ENCODE measurements around the gene PARD3.
"Not testable (repeated sequence)": the region's sequence is repeated elsewhere in the genome, so short reads cannot be mapped to it uniquely, and the experiment has no call there.

PARD3 gene

DNA sequence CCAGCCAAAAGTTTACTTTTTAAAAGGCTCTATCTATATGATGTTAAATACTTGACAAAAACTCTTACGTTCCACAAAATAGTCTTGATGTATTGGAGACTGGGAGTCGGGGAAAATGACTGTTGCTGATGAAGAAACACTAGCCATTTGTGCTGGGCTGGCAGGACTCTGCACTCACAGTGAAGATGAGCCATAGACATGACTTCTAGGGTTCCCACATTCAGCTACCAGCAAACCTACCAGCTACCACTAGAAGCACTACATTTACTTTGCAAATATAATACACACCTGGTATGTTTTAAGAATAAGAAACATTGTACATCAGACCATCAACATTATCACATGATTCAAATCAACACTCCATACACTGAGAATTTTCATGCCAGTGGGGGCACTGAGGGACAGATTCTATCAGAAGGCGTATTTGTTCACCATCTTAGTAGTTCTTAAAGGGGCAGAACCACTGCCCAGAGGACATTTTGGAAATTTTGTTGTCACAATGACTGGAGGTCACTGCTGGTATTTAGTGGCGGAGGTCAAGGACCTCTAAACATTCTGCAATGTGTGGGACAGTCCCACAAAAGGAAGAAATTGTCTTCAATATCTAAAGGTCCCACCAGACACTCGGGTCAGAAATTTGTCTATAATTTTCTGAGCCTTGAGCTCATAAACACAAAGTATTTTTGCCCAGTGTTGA lies 52.3 kb downstream of the PARD3 start:
- no peak for DNase-seq

DNA sequence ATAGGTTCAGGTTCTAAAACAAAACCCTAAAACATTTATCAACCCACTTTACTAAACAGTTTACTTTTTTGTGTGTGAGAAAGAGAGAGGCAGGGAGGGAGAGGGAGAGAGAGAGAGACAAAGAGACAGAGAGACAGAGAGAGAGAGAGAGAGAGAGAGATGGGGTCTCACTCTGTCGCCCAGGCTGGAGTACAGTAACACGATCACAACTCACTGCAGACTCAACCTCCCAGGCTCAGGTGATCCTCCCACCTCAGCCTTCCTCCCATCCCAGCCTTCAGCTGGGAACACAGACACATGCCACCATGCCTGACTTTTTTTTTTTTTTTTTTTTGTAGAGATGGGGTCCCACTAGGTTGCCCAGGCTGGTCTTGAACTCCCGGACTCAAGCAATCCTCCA lies 52.9 kb downstream of the PARD3 start:
- no peak for DNase-seq

DNA sequence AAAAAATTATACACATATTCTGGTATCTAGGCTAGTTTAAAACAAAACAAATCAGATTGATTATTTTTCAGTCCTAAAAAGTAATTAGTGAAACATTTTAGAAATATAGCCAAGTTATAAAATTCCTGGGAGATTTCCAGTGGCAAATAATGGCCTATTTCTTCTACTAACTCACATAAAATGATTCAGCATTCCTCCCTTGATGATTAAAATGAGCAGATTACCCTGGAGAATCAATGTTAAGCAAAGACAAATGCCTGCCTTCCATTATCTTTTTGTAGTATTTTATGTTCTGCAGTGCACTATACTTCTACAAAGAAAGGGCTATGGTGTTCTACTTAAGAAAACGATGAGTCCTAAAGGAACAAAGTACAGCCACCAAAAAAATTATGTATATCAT lies 53.6 kb downstream of the PARD3 start:
- no peak for DNase-seq

DNA sequence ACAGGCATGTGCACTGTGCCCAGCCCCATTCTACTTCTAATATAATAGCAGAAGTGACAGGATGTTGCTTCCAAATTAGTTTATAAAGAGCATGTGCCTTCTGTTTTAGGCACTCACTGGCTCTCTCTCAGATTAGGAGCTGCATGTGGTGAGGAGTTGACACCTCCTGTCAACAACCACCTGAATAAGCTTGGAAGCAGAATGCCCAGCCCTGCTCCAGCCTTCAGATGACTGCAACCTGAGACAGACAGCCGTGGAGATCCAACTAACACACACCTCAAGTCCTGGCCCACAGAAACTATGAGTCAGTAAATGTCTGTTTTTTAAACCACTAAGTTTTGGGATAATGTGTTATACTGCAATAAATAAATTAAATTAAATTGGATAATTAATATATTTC lies 54.5 kb downstream of the PARD3 start:
- no peak for DNase-seq

DNA sequence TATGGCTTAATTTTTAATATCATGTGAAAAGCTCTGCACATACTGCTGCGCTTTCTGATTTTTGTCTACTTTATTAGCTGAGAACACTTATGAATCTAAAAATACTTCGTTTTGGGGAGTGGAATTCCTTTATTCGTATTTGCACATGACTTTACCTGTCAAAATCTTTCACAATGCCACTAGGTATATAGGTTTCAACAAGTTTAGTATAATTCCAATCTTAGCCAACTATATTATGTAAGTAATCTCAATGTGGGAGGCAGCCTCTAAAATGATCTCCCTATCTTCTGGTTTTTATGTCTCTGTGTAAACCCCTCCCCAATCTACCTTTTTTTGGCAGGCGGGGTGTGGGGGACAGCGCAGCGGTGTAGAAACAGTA lies 55.3 kb downstream of the PARD3 start:
- no peak for DNase-seq

DNA sequence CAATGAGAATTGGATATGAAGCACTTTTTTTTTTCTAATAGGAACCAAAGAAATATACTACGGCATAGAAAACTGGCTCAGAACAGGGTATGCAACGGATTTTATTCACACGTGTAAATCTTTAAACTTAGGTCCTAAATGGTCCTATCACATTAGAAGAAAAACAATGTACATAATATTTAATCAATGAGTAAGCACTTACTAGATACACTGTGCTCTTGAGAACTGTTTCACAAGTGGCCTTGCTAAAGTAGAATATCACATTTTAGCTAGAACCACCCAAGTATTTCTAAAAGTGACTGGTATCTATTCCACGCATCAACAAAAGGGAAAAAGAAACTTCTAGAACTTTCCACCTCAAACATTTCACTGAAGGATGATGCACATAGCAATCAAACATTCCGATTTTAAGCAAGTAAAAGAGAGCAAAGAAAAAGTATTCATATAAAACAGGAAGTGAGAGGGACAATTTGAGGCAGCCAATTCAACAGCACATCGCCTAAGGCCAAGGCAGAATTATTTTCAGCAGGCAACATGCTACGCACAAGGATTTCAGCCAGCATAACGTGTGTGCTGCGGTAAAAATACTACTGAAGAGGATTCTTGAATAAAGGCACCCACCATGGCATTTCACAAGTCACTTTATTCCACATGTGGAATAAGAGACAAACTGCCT lies 55.8 kb downstream of the PARD3 start:
- DNase-seq: peak in 2 of 3 donors; percentile 22 to 45

DNA sequence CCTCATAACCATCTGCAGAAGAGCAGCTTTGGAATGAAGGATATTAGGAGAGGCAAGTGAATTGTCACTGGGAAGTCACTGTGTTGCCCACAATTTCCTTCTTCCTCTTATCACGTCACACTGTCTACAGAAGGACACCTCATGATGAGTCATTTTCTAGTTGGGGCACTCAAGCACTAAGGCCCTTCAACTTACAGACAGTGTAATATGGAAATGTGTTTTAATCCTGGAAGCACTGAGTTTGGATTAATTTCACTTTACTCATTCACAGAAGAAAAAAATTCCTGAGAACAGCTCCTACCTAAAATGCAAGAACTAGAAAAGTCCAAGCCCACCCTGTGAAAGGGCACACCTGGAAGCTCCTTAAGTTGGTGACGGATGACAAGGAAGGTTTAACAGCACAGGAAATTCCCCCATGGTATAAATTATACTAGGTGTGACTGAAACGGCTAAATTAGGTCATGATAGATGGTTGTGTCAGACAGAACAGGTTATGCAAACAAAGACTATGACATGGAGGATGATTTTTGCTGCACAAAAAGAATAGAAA lies 56.6 kb downstream of the PARD3 start:
- peak; percentile 57 to 83 (median 75) for DNase-seq

DNA sequence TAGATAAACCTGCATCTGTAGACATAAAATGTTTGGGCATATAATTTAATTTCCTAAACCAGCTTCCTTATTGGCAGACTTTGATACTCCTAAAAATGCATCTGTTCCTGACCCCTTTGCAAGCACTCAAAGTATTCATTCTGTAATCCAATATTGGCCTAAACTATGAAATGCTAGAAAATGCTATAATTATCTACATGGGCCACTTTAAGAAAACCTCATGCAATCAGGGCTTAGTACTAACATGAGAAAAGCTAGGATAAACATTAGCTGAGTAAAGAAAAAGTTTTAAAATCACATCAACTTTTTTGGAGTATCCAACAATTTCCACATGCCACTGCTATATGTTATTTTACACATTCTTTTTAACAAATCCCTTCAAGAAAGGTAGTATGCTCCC lies 57.2 kb downstream of the PARD3 start:
- no peak for DNase-seq

DNA sequence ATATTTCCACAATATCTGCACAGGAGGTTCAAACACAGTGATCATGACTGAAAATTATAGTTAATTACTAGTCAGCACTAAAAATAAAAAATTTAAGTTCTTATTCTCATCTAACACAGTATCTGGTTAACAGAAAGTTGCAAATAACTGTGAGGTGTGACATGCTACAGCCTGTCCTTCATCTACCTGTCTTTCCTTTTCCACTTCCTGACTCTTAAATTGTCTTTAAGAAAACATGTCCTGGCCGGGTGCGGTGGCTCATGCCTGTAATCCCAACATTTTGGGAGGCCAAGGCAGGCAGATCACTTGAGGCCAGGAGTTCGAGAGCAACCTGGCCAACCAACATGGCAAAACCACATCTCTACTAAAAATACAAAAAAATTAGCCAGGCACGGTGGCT lies 57.9 kb downstream of the PARD3 start:
- not testable (repeated sequence) for DNase-seq

DNA sequence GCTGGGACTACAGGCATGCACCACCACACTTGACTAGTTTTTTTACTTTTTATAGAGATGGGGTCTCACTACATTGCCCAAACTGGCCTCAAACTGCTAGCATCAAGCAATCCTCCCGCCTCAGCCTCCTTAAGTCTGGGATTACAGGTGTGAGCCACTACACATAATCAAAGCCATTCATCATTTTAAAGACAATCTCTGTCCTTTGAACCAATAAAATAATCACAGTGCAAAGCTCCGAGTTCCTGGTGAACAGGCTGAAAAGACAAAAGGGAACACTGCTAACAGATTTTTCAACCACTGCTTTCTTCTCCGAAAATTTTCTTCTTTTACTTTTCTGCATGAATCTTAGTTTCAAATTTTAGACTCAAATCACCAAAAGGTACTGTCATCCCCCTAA lies 58.5 kb downstream of the PARD3 start:
- DNase-seq: no peak

DNA sequence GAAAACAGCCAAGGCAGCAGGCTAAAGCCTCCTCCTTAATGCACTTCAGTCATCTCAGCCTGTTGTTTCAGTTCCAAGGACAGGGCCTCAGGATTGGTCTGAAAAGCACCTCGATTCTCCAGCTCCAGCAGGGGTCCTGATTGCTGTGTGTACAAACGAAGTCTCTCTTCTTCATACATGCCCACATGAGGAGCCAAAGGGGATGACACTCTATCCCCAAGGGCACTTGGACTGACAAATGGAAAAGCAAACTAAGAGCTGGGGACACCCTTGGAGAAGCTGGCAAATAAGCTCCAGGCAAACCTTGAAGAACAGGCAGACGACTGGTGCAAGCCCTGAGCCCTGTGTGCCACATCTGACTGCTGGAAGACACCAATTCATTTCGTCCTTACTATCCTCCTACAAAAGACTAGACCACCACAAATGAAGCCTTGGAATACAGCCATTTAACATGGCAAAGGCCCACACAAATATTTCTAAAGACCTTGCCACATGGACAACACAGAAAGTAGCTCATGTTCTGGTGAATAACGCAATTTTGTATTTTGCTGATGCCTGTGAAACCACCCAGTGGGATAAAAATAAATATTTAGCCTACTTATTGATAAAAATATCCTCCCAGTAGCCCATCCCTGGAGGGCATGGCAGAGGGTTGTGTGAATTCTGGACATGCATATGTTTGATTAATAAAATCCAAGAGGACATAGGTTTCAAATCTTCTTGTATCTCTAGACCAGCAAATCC lies 61.9 kb downstream of the PARD3 start:
- no peak for DNase-seq

DNA sequence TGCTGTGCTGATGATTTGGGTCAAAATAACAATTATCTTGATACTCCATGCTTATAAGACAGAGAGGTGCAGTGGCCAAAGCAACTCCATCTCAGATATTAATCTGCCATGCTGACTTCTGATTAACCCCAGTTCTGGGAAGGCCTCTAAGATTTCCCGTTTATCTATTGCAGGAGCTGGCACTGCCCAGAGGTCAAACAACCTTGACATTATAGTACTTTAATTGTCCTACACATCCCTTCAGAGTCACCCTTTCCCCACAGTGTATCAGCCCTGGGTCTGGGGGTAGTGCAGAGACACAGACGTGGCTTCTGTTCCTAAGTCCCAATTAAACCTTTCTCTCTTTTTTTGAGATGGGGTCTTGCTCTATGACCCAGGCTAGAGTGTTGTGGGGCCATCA lies 63.8 kb downstream of the PARD3 start:
- DNase-seq: no peak

DNA sequence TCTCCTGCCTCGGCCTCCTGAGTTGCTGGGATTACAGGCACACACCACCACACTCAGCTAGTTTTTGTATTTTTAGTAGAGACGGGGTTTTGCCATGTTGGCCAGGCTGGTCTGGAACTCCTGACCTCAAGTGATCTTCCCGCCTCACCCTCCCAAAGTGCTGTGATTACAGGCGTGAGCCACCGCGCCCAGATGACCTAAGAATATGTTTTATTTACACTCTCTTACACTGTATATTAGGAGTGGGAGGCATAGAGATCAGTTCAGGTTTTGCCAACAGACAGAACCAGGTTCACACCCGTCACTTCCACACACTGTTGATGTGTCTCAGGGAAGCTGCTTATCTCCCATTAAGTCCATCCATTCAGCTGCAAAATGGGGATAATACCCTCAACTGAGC lies 64.3 kb downstream of the PARD3 start:
- DNase-seq: not testable (repeated sequence)

DNA sequence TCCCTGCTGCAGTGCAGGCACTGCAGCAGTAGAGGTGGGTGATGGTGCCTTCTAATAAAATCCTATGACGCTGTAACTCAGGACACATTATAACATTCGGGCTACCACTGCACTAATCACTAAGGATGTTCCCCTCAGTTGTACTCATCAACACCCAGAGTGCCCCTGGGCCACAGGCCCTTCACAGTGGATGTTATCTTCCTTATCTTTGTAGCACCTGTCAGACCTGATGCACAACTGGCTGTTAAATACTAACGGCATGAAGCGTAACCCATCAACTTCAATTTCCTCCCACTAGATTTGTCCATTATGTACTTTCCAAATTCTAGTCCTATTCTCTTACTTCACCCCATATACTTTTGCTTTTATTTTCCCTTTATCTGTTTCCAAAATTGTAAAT lies 66.3 kb downstream of the PARD3 start:
- DNase-seq: no peak

DNA sequence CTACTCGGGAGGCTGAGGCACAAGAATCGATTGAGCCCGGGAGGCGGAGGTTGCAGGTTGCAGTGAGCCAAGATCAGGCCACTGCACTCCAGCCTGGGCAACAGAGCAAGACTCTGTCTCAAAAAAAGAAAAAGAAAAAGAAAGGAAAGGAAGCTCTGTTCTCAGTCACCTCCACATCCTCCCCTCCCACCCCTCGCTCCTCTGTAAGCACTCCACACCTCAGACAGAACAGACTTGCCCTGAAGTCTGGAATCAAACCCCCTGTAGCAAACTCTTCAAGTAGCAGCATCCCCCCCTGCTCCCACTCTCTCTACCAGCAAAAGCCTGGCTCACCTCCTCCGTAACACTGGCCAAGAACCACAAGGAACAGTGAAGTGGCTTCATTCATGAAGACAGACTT lies 66.7 kb downstream of the PARD3 start:
- no peak for DNase-seq

DNA sequence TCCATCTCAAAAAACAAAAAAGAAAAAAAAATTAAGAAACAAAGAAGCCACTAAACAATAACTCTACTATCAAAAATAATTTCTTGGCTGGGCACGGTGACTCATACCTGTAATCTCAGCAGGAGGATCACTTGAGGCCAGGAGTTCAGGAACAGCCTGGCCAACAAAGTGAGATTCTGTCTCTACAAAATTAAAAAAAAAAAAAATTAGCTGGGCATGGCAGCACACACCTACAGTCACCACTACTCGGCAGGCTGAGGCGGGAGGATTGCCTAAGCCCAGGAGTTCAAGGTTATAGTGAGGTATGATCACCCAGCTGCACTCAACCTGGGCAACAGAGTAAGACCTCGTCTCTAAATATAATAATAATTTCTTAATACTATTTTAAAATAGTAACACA lies 69.0 kb downstream of the PARD3 start:
- DNase-seq: no peak

DNA sequence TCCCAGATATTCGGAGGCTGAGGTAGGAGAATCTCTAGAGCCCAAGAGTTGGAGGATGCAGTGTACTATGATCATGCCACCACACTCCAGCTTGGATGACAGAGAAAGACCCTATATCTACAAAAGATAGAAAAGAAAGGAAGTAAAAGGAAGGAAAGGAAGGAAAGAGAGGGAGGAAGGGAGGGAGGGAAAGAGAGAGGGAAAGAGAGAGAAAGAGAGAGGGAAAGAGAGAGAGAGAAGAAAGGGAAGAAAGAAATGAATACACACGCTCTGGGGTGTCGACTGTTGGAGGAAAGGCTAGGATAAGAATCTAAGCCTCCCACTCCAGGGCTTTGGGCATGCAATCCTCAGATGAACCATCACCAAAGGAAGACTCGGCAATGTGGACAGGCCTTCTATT lies 69.9 kb downstream of the PARD3 start:
- DNase-seq: no peak

DNA sequence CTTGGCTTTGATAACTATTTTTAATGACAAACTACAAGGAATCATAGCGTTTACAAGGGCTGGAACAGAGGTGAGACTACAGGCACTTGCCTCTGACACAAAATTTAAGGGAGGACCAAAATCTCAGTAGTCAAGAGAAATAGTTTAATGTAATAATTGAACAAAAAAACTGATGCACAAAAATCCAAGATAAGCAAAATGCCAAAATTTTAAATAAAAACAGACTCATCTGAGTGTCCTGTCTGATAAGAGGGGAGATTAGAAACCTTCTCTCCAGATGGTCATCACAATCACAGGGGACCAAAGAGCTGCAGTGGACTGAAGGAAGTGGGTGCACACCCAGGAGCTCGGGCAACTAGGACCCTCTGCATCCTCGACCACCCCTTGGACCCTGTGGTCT lies 70.5 kb downstream of the PARD3 start:
- no peak for DNase-seq

DNA sequence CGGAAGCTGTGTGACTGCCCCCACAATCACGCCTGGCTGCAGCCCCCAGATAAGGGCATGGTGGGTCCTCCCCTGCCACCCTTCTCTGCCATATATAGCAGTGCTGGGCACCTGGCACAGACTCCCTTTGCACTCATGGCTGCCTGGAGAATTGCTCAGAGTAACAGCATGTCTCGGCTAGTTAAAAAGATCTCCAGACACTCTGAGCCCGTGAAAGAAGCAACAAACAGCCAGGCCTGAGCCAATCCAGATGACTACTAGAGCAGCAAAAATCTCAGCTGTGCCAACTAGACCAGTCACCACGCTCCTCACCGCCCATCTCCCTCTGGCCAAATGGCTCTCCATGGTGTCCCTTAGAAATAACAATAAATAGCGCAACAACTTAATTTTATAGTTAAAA lies 71.3 kb downstream of the PARD3 start:
- no peak for DNase-seq

DNA sequence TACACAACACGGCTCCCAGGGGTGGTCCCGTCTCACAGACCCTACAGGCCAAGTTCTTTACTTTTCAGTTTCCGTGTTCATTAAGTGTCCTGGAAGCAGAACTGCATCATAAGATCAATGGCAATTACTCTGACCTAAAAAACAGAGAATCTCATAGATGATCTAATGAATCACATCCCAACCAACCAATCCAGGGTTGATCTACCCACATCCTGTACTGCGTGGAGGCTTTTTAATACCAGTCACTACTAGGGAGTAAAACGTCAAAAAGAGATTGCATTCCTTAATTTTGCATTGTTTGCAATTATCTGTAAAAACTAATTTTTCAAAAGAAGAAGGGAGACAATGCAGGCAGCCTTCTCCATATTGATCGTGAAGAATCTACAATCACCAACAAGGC lies 72.6 kb downstream of the PARD3 start:
- no peak for DNase-seq

DNA sequence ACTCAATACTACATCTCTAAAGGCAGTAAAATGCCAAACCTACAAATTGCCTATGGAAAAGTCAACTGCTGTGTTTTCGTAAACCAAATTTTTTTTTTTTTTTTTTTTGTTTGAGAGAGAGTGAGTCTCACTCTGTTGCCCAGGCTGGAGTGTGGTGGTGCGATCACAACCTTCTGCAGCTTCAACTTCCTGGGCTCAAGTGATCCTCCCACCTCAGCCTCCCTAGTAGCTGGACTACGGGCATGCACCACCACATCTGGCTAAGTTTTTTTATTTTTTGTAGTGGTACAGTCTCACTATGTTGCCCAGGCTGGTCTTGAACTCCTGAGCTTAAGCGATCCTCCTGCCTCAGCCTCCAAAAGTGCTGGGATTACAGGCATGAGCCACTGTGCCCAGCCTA lies 74.0 kb downstream of the PARD3 start:
- not testable (repeated sequence) for DNase-seq

DNA sequence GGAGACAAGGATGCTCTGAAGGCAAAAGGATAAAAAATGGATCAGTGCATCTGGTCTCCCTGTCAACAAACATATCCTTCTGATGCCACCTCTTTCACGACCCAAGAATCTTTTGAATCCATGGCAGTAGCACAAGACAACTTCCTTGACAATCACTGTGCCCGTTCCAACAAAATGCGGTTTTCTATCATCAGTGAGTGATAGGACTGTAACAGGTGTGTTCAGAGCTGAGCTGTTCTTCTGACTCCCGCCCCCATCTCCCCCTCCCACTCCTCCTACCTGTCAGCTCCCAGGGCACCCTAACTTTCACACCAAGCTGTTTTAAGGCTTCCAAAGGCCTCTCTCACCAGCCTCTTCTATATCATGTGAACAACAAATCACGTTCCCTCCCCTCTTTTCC lies 74.8 kb downstream of the PARD3 start:
- no peak for DNase-seq

DNA sequence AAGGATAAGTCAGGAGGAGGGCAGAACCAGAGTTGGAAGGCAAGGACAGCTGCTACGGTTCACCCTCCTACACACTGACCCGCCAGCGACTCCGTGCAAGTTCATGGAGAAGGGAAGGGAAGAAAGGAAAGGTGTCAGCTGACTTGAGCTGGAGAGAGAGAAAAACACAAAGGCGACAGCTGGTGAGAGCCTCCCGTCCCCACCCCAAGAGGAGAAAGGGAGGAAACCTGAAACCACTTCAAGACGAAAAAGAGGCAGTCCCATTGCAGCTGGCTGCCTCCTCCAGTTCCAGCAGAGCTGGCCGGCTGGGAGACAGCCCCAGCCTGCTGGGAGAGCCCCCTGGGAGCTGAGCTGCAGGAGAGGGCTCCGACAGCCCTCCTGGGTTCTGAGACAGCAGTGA lies 75.2 kb downstream of the PARD3 start:
- DNase-seq: no peak

DNA sequence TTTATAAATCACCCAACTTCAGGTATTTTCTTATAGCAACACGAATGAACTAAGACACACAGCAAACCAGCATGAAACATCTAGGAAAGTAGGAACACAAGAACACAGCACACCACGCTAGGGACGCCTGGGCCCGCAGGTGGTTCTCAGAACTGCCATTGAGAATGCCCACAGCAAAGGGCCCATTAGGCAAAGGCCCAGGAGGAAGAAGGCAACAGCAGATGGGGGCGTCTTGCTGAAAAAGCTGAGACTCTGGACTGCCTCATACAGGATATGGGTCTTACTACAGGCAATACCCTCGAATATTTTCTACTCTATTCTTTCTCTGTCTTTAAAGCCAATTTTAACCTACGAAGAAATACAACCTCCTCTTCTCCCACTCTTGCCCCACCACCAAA lies 77.3 kb downstream of the PARD3 start:
- no peak for DNase-seq

Data from suppressor macrophage treated with lipopolysaccharide for 1 hour (primary cell).